ENCODE results near the gene POP4.
"Not testable (repeated sequence)": the region's sequence is repeated elsewhere in the genome, so short reads cannot be mapped to it uniquely, and the experiment has no call there.

POP4 gene

DNA sequence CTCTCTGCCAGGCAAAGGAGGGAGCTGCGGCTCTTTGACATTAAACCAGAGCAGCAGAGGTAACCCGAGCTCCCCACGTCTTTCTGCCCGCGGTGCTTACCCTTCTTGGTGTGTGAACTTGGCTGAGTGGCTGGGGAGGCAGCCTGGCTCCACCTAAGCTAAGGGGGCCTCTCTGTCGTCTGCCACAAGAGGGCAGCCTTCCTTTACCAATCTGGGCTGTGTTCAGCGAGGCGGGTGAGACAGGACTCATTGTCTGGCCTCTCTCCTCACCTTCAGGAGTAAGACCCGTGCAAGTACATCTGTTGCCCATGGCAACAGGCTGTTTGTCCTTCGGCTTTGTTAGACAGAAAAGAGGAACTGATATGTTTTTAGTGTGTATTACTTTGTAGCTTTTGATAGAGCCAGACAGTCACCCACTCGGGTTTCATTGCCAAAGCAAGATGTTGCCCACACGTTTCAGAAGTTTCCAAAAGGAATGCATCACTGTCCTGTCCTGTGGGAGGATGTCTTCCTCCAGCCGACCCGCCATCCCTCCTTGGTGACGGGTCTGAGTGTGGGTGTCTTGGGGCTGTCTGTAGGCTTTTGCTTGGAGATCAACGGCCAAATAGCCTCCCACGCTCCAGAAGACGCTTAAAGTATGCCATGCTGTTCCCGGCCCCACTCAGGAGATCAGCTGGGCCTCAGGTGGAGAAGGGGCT, 4.6 kb downstream of the POP4 start:
- peak; percentile 73 for DNase-seq (ENCODE audit: low read depth, low spot score)

DNA sequence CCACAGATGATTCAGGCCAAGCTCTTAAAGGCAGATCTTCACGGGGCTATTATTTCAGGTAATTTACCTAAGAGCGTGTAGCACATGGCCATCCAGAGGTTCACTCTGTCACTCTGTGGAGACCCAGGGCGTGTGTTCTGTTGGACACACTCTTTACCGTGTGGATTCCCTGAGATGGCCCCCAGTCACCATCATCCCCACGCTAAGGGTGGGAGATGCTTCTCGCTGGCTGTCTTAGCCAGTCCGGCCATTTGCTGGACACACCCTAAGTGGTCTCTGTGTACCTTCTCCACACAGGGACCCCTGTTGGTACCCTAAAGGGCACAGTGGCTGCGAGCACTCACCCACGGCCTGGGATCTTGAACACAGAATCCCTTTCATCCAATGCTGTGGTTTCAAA, 6.0 kb downstream of the POP4 start:
- no peak for DNase-seq (ENCODE audit: low read depth, low spot score)

DNA sequence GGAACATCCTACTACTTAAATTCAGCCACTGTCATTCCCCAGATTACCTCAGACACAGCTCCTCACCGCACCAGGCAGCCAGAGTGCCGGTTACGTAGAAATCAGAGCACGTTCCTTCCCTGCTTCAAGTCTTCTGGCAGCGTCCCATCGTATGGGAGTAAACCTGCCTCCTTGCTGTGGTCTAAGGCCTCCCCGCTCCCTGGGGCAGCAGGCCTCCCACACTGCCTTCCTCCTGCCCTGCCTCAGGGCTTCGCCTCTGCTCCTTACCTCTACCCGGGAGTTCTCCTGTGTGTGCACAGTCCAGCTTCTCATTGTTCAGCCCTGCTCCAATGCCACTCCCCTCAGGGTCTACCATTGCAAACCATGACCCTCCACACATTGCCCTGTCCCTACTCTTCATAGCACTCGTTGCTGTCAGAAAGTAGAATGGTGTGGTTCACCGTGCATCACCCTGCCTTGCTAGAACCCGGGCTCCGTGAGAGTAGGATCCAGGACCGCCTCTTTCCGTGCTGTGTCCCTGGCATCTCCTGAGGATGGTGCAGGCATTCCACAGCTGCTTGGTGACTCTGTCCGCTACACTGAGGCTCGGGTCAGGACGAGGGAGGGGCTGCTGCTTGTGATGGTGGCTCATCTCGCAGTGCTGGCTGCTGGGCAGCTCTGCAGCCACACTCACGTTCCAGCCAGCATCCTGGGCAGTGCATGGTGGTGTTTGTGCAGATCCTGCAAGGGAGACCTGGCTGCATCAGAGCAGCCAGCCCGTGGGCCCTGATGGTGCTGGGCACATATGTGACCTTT, 6.9 kb downstream of the POP4 start:
- no peak for DNase-seq (ENCODE audit: low read depth, low spot score)

DNA sequence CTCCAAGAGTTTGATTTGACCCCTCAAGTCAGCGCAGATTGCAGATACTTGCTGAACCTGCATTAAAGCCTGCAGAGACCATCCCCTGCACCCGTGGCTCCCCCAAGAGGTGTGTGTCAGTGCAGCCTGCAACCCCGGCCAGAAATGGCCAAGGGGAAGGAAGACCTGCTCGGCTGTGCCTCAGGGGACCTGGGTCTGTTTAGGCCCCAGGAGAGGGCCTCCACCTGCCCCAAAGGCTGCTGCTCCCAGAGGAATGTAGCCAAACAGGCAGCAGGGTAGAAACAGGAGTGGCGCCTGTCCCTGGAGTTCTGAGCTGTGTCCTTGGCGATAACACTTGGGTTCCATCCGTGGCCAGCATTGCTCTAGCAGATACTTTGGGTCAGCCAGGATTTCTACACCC, 8.0 kb downstream of the POP4 start:
- DNase-seq (ENCODE audit: low read depth, low spot score): no peak

DNA sequence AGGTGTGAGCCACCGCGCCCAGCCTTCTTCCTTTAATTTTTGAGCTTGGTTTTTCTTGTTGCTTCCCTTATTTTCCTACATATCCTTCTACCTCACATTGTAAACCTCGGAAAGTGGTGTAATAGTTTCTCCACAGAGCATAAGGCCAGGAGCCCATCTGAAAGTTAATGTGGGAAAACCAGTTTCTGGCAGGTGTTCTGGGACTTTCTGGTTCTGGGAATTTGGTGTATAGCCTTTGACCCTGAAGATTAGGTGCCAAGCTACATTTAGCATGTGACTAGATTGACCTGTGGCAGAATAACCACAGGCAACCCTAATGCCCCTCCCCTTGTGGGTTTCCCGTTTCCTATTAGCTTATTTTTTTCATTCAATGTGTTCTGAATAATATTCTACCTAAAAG, 8.7 kb downstream of the POP4 start:
- no peak for DNase-seq (ENCODE audit: low read depth, low spot score)

DNA sequence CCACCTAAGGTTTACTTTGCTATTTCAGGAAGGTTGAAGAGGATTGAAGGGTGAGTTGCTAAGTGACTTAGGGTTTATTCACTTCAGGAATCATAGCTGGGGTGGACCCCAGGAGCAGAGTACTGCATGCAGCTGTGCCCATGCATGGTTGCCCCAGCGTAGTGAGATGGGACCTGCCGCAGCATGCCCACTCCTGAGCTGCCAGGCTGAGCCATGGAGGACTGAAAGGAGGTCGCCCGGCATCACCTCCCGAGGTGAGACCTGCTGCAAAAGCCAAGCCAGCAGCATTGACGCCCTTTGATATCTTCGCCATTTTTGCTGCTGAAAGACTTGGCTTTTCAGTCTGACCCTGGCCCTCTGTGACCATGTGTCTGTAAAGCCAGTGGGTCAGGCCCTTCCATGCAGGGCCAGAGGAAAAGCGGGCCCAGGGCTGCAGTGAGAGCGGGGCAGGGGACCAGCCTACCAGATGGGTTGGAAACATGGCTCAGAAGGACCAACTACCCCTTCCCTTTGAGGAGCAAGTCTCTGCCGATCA, 9.9 kb downstream of the POP4 start:
- no peak for DNase-seq (ENCODE audit: low read depth, low spot score)

DNA sequence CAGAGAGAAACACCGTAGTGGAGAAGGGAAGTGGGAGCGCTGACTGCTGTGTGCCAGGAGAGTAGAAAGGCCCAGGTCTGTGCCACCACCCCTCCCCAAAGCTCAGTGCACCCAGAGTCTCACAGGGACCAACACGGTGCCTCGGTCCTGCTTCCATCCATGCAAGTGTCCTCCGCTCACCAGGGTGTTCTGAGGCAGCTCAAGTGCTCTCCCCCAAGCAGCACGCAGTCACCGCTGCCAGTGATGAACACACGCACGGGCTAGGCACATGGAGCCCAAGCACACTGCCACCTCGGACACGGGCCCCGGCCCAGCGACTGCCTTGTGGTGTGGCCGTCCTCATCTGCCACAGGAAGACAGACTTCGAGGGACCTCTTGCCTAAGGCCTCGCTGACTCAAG, 10.5 kb downstream of the POP4 start:
- no peak for DNase-seq (ENCODE audit: low read depth, low spot score)

DNA sequence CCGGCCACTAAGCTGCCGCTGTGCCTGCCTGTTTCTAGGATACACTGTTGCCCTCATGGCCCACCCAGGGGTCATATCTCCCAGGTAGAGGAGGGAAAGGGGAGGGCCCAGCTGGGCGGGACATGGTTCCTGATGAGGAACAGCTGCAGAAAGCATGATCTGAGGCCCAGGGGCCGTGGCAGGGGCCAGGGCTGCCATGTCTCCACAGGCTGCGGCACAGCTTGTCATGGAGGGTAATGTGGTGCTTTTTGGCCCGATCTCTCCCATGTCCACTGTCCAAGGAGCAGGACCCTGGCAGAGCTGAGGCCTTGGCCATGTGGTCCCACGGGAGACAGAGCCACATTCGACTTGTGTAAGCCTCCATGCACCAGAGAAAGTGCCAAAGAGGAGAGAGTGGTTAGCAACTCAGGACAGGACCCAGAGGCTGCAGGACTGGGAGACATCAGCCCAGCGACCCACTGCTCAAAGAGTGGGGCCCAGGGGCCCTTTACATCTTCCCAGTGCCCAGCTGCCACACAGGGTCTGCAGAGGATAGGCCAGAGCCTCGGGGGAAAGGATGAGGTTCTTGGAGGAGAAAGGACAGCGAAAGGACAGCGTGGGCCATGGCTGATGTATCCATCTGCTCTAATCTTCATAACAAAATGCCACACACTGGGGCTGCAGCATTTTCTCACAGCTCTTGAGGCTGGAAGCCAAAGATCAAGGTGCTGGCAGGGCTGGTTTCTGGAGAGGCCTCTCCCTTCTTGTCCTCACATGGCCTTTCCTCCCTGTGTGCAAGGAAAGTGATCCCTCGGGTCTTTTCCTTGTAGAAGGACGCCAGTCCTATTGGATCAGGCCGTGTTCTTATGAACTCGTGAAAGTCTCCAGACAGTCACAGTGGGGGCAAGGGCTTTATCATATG, 11.5 kb downstream of the POP4 start:
- DNase-seq (ENCODE audit: low read depth, low spot score): no peak

DNA sequence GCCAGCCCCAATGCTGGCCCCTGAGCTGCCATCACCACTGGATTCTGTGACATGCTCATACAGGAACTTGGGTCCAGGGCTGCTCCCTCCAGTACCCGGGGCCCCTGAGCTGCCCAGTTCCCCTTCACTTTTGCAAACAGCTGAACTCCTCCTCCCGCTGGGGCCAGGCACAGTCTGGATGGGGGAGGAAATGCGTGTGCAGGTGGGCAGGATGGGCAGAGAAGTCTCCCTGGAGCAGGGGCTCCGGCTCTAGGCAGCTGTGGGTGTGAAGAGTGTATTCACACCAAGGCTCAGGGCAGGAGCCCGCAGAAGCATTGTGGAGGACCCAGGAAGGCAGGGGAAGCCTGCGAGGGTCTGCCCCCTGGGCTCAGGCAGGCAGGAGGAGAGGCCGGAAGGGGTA, 12.4 kb downstream of the POP4 start:
- DNase-seq (ENCODE audit: low read depth, low spot score): no peak

DNA sequence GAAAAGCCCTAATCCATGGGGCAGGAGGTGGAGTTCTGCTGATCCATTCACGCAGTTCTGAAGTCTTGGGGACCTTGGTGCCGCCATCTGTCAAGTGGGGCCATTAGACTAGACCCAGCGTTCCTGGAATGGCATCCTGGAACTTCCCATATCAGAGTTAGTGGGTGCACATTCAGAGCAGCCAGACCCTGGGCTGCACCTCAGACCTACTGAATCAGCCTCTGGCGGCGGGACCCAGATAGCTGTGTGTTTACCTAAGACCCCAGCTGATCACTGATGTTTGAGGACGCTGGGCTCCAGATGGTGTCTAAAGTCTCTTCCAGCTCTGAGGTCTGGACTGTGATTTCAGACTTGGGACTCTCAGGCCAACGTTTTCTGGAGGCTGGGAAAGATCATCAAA, 12.8 kb downstream of the POP4 start:
- DNase-seq (ENCODE audit: low read depth, low spot score): no peak

DNA sequence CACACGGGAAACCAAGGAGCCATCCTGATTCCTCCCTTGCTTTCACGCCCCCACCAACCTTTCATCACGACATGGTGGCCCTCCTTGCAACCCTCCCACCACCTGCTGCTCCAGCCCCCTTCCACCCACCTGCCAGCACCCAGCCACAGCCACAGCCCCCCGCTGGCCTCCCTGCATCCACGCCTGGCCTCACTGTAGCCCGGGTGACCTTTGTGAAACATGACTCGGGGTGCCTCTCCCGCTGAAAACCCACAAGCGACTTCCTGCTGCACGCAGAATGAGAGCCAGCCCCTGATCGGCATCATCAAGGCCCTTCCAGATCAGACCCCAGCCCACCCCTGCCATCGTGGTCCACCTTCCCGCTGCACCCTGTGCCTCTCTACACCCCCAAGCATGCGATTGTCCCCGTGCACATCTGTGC, 14.9 kb downstream of the POP4 start:
- DNase-seq (ENCODE audit: low read depth, low spot score): no peak

DNA sequence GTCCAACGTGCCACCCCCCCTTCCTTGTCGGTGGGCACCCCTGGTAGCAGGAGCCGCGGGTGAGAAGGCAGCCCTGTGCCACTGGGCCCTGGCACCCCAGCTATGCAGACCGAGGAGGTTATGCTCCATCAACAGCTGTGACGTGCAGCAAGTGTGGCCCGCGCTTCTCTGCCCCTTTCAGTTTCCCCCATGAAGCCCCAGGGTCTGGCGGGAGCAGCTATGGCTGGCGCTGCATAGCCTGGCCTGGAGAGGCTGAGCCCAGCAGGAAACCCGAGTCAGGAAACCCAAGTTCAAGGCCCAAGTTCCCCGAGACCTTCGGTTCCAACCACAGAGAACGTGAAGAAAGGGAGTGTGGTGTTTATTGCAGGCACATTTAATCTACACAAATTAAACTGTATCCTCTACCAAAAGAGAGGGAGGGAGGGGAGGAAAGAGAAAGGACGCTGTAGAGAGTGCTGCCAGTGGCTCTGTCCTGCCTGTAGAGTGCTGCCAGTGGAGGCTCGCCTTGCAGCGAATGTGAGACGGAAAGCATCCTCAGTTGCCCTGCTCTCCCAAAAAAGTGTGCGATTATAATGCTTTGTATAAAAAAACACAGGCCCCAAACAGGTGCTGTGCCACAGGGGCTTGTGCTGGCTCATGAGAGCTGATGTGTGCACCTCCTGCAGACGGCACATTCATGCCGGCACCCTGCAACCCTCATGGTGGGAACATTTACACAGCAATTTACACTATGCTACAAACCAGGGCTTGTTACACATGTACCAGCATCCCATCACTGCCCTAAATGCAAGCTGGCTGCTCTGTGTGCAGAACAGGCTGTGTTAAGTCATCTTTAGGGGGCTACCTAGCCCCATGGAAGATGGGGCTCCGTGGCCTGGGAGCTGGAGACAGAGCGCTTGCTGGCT, 16.3 kb downstream of the POP4 start:
- no peak for DNase-seq (ENCODE audit: low read depth, low spot score)

DNA sequence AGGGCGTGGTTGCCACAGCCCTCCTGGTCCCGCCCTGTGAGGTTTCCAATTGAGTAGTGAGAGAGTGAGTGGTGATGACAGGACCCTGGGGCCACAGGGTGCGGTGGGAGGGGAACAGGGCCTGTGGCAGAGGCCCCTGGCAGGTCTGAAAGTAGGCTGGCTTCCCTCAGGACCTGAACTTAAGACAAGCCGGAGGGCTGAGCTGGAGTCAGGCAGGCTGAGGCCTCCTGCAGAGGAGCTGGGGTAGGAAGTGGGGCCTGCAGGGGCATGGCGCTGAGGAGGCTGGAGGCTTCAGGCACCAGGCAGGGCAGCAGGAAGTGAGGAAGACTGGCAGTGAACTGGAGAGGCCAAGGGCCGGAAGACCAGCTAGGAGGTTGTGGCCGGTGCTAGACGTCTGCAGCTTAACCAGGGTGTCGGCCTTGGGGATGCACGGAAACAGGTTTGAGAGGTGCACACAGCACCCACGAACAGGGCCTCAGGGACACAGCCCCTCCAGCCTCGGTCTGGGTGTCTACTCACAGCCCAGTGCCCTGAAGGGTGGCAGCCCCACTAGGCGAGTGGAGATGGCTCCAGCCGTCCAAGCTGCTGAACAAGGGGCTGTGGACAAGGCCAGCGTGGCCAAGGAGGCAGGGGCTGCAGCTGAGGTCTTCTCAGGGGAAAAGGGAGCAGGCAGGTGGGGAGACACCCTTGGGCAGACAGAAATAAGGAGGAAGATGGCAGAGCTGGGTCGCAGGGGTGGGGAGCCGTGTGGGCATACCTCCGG, 17.8 kb downstream of the POP4 start:
- no peak for DNase-seq (ENCODE audit: low read depth, low spot score)

DNA sequence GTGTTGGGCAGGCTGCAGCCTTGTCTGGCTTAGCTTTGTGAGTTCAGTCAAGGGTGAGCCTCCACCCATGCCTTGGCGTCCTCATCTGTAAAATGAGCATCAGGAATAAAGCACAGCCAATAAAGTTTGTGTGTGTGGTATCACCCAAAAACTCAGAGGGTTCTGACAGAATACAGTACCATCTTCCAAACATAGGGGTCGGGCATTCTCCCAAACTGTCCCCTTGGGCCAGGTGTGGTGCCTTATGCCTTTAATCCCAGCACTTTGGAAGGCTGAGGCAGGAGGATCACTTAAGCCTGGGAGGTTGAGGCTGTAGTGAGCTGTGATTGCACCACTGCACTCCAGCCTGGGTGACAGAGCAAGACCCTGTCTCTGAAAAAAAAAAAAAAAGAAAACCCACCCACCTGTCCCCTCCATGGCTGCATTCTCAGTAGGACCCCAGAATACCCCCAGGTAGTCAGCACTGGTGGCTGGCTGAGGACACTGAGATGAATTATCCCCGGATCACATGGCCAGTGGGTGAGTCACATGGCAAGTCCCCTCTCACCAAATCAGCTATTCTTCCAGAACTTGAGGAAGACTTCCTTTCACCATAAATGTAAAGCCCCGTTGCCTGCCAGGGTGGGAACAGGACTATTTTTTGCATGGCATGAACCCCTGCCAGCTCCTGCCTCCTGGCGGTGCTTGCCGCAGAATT, 18.6 kb downstream of the POP4 start:
- DNase-seq (ENCODE audit: low read depth, low spot score): no peak

DNA sequence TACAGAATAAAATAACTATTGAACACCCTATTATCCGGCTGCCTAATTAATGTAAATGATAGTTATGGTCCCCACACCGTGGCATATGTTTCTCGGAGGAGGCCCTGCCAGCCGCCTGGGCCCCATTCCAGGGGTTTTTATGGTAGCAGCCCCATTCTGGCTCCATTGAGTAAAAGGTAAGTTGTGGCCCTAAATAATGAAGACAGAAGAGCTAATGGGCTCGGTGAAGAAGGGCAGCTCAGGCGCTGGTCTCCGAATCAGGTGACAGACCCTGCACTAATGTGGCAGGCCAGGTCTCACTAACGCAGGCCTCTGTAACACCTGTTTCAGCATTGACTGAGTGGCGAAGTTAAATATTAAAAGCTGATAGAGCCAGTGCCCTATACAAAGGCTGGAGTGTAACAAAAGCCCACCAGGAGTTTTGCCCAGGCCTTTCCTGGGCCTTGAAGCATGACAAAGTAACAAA, 19.1 kb downstream of the POP4 start:
- DNase-seq (ENCODE audit: low read depth, low spot score): no peak

DNA sequence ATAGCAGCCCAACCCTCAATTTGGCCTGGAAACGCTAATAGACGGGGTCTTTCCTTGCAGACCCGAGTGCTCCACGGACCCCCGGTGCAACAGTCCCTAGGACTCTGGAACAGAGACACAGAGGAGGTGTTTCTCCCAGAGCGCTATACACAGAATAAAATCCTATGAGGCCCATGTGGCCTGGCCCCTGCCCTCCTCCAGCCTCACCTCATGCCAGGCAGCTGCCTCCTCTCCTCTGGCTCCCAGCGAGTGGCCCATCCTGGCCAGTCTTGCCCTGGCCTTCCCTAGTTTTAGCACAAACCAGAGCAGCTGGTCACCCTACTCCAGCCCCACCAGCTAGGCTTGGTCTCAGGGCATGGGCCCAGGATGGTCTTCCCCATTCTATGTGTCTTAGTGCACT, 20.3 kb downstream of the POP4 start:
- no peak for DNase-seq (ENCODE audit: low read depth, low spot score)

DNA sequence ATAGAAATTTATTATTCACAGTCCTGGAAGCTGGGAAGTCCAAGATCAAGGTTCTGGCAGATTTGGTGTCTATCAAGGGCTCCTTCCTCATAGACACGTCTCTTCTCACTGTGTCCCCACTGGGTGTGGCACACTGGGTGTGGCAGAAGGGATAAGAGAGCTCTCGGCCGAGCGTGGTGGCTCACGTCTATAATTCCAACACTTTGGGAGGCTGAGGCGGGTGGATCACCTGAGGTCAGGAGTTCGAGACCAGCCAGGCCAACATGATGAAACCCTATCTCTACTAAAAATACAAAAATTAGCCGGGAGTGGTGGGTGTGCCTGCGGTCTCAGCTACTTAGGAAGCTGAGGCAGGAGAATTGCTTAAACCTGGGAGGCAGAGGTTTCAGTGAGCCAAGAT, 20.7 kb downstream of the POP4 start:
- DNase-seq (ENCODE audit: low read depth, low spot score): not testable (repeated sequence)

DNA sequence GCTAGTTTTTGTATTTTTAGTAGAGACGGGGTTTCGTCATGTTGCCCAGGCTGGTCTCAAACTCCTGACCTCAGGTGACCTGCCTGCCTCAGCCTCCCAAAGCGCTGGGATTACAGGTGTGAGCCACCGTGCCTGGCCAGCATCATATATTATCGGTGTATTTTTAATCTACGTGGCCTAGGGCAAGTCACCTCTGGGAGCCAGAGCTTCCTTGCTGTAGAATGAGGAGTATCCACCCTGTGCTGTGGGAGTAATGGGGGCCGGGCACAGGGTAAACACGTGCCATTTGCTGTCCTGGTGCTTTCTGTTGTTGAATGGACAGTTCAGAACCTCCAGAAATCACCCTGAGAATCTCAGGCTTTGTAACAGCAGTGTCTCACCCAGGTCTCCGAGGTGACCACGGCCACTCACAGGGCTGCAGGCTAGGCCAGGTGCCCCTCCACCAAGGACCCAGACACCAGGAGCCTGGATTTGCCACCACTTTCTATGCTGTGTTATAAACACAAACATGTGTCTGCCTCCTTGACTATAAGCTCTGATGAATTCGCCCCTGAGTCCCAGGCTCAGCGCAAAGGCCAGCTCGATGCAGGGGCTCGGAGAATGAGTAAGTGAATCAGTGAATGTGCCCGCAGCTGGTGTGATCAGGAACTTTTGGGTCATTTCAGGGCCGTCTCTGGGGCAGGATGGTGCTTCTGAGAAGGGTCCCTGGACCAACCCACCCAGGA, 22.7 kb downstream of the POP4 start:
- no peak for DNase-seq (ENCODE audit: low read depth, low spot score)

Data from iPS DF 19.7 (cell line).